C4-2B (cell line): ENCODE results near the gene DCAF5.

ENCODE experiments used
- CTCF ChIP-seq: fragments of 450-650 bp; conservative IDR thresholded peaks from 2 replicates; pipeline ENCODE4 v1.5.1; 2017; ENCODE audit warnings: mild to moderate bottlenecking
- ZFX ChIP-seq: fragments of 450-650 bp; IDR thresholded peaks from 2 replicates; pipeline ENCODE4 v1.6.1; 2017

DNA sequence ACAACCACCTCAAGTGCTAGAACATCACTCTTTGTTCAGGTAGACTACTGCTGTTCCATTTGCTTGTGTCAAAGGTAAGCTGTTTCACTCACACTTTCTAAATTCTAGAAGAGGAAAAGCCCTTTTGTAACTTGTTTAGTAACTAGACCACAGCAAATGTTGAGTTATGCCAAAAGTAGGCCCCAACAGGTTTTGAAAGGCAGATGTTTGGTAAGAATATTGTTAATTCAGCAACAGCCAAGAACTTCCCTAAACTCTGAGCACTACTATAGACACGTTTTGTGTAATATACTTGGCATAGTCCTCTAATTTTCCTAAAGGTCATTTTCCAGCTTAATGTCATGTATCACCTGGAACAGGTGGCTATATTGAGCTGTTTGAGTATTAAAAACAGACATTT, 79.0 kb downstream of the DCAF5 start:
- TF ChIP-seq CTCF (no peak), ZFX (no peak)
